GM12878 (cell line): ENCODE data around the gene MCF2L2. TPM values are rescaled to one million over a fixed set of nuclear protein-coding genes. Genes with fewer than 3 reads are reported as not detected.

Experiments used
- ATAC-seq: fragments of 200-7000 bp; cut with Tn5 transposase; 3 replicates; pipeline ENCODE4 v1.9.1; 2020; ENCODE audit warnings: mild to moderate bottlenecking, moderate library complexity
- BruUV-seq: library from RNA; stranded (reverse); fragments of 400-500 nt; replicated peaks from 2 replicates; lab custom pipeline; 2021; lab: Mats Ljungman, UMichigan
- CTCF ChIA-PET: fragments of 300-600 bp; sonication (Branson Sonifier 250); formaldehyde crosslinking; extraction: SDS; loops from one replicate; lab custom pipeline; 2021; ENCODE audit warnings: inconsistent platforms; lab: Yijun Ruan, JAX
- POLR2A ChIA-PET: fragments of 350-600 bp; formaldehyde crosslinking; extraction: SDS; loops from one replicate; lab custom pipeline; 2021; ENCODE audit warnings: inconsistent platforms; lab: Charles Lee
- RAD21 ChIA-PET: fragments of 300-600 bp; sonication (Branson Sonifier 250); formaldehyde crosslinking; loops from one replicate; lab custom pipeline; 2023; ENCODE audit warnings: antibody characterized with exemption; ENCODE audit not compliant: unreplicated experiment; lab: Charles Lee
- SMC1A ChIA-PET: fragments of 300-600 bp; sonication (Branson Sonifier 250); formaldehyde crosslinking; loops from one replicate; lab custom pipeline; 2023; ENCODE audit not compliant: unreplicated experiment, uncharacterized antibody; lab: Charles Lee
- DNase-seq: peaks from one replicate; pipeline ENCODE4 v3.0.0-alpha.2; 2011; ENCODE audit warnings: low read depth, low spot score
- FAIRE-seq: peaks from 3 replicates; lab custom pipeline; 2011; peaks lifted over from hg19 to GRCh38; lab: Jason Lieb, UNC
- H2AFZ ChIP-seq: 2 replicates; pipeline ENCODE4 v1.6.0; 2011; ENCODE audit warnings: low read depth, low read length, control low read depth; ENCODE audit not compliant: control insufficient read depth
- H3K27ac ChIP-seq: 2 replicates; pipeline ENCODE4 v1.5.1; 2011; ENCODE audit warnings: control low read depth; ENCODE audit not compliant: control insufficient read depth, insufficient read depth
- H3K27me3 ChIP-seq, 2 experiments: replicated peaks in 1 of 2; 2 replicates each; pipeline versions ENCODE4 v1.6.0 to v1.6.1; 2011; ENCODE audit warnings: low read length in 1 of 2; ENCODE audit not compliant: control insufficient read depth in 2 of 2, insufficient read depth in 2 of 2
- H3K36me3 ChIP-seq, 2 experiments: 2 replicates each; pipeline ENCODE4 v1.5.1; 2011; ENCODE audit warnings: low read length in 1 of 2; ENCODE audit not compliant: control insufficient read depth in 2 of 2, insufficient read depth in 2 of 2
- H3K4me1 ChIP-seq: 2 replicates; pipeline ENCODE4 v1.6.1; 2011; ENCODE audit warnings: mild to moderate bottlenecking, low read length, moderate library complexity, mixed read lengths; ENCODE audit not compliant: control insufficient read depth, insufficient read depth
- H3K4me2 ChIP-seq: 2 replicates; pipeline ENCODE4 v1.6.0; 2011; ENCODE audit warnings: control low read depth; ENCODE audit not compliant: control insufficient read depth, insufficient read depth
- H3K4me3 ChIP-seq: fragments of 200-600 bp; sonication (generic); 2 replicates; pipeline ENCODE4 v1.5.1; 2016
- H3K79me2 ChIP-seq: 2 replicates; pipeline ENCODE4 v1.6.0; 2011; ENCODE audit warnings: low read length; ENCODE audit not compliant: control insufficient read depth, insufficient read depth
- H3K9ac ChIP-seq: 2 replicates; pipeline ENCODE4 v1.8.0; 2011; ENCODE audit warnings: low read length, control low read depth, mixed read lengths; ENCODE audit not compliant: control insufficient read depth, insufficient read depth
- H3K9me3 ChIP-seq: replicated peaks from 3 replicates; pipeline ENCODE4 v1.5.1; 2011; ENCODE audit warnings: mild to moderate bottlenecking, low read length; ENCODE audit not compliant: control insufficient read depth, insufficient read depth
- H4K20me1 ChIP-seq: 2 replicates; pipeline ENCODE4 v1.6.0; 2011; ENCODE audit not compliant: control insufficient read depth, insufficient read depth
- FOXM1 ChIP-seq: IDR thresholded peaks from 2 replicates; pipeline ENCODE4 v1.6.1; 2012; ENCODE audit warnings: low read depth, mild to moderate bottlenecking, inconsistent platforms, low read length, moderate library complexity
- IKZF2 ChIP-seq, 2 experiments: fragments of 450-650 bp; IDR thresholded peaks; 2 replicates each; pipeline ENCODE4 v1.6.1; 2017; ENCODE audit warnings: mild to moderate bottlenecking in 2 of 2, moderate library complexity in 2 of 2
- NRF1 ChIP-seq: conservative IDR thresholded peaks from 2 replicates; pipeline ENCODE4 v1.6.1; 2011; ENCODE audit warnings: mild to moderate bottlenecking, low read depth, low read length, improper control_type of control experiment
- RELA ChIP-seq: fragments of 450-650 bp; IDR thresholded peaks from 2 replicates; pipeline ENCODE4 v1.8.0; 2014; ENCODE audit warnings: borderline replicate concordance; ENCODE audit not compliant: partially characterized antibody
- WGBS: methylation state at CpG from one replicate; pipeline ENCODE4 v1.1.6; 2016; ENCODE audit warnings: low lambda C conversion rate; ENCODE audit not compliant: insufficient replicate concordance, insufficient coverage; ENCODE audit errors: missing lambda C conversion rate; 5-methylcytosine and 5-hydroxymethylcytosine counted together
- in situ Hi-C: fragments of 300-500 bp; cut with MboI; formaldehyde crosslinking; loops from 9 replicates; pipeline ENCODE4 v1.14.3; 2018; ENCODE audit warnings: mixed read lengths
- intact Hi-C: fragments of 100-400 bp; cut with micrococcal nuclease; formaldehyde crosslinking; loops from one replicate; pipeline ENCODE4 v1.14.2; 2022; ENCODE audit not compliant: unreplicated experiment
- polyA plus RNA-seq, 11 experiments: library from polyadenylated mRNA; depleted of rRNA in 4 of 11; unstranded in 6 of 11; stranded (reverse) in 5 of 11; fragments of >200 nt; fragmentation: Nextera tagmentation in 4 of 11; fragmentation: Illumina TruSeq in 1 of 11; extraction: Ambion mirVana in 4 of 11; extraction: Trizol in 1 of 11; gene quantifications; 1 replicate in 1 of 11; 2 replicates in 10 of 11; pipeline versions ENCODE4 v1.2.1 to v1.2.3, GENCODE V29; 2011 to 2016; ENCODE audit warnings: inconsistent platforms in 2 of 11, missing spikeins in 2 of 11, low read depth in 1 of 11
- total RNA-seq, 4 experiments: library from RNA; depleted of rRNA in 3 of 4; stranded (reverse); fragments of >200 nt in 3 of 4; fragmentation: Illumina TruSeq in 1 of 4; extraction: Trizol in 1 of 4; gene quantifications; 2 replicates each; pipeline versions ENCODE4 v1.2.1 to v1.2.3, GENCODE V29; 2013 to 2021
- TF ChIP-seq, protein P1 (sequence below): fragments of 450-650 bp; formaldehyde crosslinking; IDR thresholded peaks from 2 replicates; pipeline ENCODE4 v1.4.0; 2020; ENCODE audit warnings: mild to moderate bottlenecking, moderate library complexity

MCF2L2 gene
- total and polyA plus RNA-seq, 10 of the 15 experiments (the other 5 are each of a cell fraction or from before 2014, with no cell fraction given), result 0.37 to 2.8 (median 1.4) TPM

DNA sequence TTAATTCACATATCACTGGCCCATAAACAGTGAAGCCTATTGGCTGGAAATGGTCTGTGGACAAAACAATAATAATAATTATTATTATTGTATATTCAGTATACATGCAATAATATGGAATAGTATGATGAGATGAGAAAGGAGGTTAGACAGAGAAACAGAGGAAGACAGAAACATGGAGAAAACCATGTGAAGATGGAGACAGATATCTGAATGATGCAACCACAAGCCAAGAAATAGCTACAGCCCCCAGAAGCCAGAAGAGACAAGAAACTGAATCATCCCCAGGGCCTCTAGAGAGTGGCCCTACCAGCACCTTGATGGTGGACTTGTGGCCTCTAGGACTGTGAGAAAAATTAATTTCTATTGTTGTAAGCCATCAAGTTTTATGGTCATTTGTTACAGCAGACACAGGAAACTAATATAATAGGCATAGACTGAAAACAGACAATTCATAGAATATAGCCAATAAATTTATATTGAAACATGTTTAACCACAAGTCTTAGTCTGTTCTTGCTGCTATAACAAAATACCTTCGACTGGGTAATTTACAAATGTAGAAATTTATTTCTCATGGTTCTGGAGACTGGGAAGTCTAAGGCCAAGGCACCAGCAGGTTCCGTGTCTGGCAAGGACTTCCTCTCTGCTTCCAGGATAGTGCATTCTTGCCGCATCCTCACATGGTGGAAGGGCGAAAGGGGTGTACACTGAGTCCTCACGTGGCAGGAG is 31.6 kb downstream of the MCF2L2 start:
- no peak for ATAC-seq
- H3K36me3 ChIP-seq, result no peaks in the 10 kb centered on the region
- TF ChIP-seq, protein P1, sequence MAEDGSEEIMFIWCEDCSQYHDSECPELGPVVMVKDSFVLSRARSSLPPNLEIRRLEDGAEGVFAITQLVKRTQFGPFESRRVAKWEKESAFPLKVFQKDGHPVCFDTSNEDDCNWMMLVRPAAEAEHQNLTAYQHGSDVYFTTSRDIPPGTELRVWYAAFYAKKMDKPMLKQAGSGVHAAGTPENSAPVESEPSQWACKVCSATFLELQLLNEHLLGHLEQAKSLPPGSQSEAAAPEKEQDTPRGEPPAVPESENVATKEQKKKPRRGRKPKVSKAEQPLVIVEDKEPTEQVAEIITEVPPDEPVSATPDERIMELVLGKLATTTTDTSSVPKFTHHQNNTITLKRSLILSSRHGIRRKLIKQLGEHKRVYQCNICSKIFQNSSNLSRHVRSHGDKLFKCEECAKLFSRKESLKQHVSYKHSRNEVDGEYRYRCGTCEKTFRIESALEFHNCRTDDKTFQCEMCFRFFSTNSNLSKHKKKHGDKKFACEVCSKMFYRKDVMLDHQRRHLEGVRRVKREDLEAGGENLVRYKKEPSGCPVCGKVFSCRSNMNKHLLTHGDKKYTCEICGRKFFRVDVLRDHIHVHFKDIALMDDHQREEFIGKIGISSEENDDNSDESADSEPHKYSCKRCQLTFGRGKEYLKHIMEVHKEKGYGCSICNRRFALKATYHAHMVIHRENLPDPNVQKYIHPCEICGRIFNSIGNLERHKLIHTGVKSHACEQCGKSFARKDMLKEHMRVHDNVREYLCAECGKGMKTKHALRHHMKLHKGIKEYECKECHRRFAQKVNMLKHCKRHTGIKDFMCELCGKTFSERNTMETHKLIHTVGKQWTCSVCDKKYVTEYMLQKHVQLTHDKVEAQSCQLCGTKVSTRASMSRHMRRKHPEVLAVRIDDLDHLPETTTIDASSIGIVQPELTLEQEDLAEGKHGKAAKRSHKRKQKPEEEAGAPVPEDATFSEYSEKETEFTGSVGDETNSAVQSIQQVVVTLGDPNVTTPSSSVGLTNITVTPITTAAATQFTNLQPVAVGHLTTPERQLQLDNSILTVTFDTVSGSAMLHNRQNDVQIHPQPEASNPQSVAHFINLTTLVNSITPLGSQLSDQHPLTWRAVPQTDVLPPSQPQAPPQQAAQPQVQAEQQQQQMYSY (CRISPR knock-in tag), result no peak
- TF ChIP-seq NRF1, result no peak
- no peak for TF ChIP-seq FOXM1
- no peak for TF ChIP-seq IKZF2 (IDR thresholded peaks at IDR 0.05)
- TF ChIP-seq RELA, result no peak
- SMC1A ChIA-PET, result interaction anchor here (2.6 kb wide), 1 partner anchor 11 kb away, joined by 9 read pairs; no protein-coding TSS in a partner anchor
- DNase-seq, result no peak
- no peaks in the 10 kb centered on the region for H3K79me2 ChIP-seq
- WGBS, result 55% methylated on average over 5 of the region's 5 CpGs
- H3K9me3 ChIP-seq, result no peaks in the 10 kb centered on the region
- no peak overlapping the region for H3K4me3 ChIP-seq
- no peak overlapping the region for H3K4me2 ChIP-seq
- H3K27ac ChIP-seq, result no peak overlapping the region
- CTCF ChIA-PET, result interaction anchor here (1.5 to 1.8 kb wide), 3 partner anchors 11 to 371 kb away, joined by 3 to 5 read pairs (median 4); no protein-coding TSS in a partner anchor
- no TSS peak for BruUV-seq
- no peak overlapping the region for H2AFZ ChIP-seq
- H4K20me1 ChIP-seq, result no peaks in the 10 kb centered on the region
- no peak for FAIRE-seq
- H3K27me3 ChIP-seq, result no peaks in the 10 kb centered on the region; a peak in 1 of 4 replicates
- RAD21 ChIA-PET, result no interaction called here
- intact Hi-C loops, result no loop called here
- POLR2A ChIA-PET, result no interaction called here
- no peaks in the 10 kb centered on the region for H3K4me1 ChIP-seq
- in situ Hi-C loops, result no loop called here
- no peak overlapping the region for H3K9ac ChIP-seq
